ENCODE data around the gene KDM5C. TPM values are rescaled to one million over a fixed set of nuclear protein-coding genes. Genes with fewer than 3 reads are reported as not detected.

Gene KDM5C
- total RNA-seq, 2 donors from 2014 or later = 208 to 211 TPM

- Mint-ChIP-seq H3K4me1 (peaks cover 5% of the 10 kb centered on the region), H3K4me3 (no peak overlapping the region), H3K27ac (no peak overlapping the region), H3K36me3 (ENCODE audit: low read depth) (no peaks in the 10 kb centered on the region), H3K27me3 (peaks cover 5% of the 10 kb centered on the region)
- no peak for DNase-seq
- no peak for ATAC-seq
- H3K9me3 ChIP-seq (ENCODE audit: control insufficient read depth, low read length, poor library complexity, severe bottlenecking) = no peaks in the 10 kb centered on the region
Observed at GRCh38 chrX:53242310-53242709, 17.3 kb upstream of the KDM5C start.

- H3K27ac Mint-ChIP-seq = no peak overlapping the region
- peaks cover 5% of the 10 kb centered on the region for H3K4me1 Mint-ChIP-seq
- DNase-seq (no peak), ATAC-seq (no peak)
- H3K9me3 ChIP-seq (ENCODE audit: control insufficient read depth, low read length, poor library complexity, severe bottlenecking) = no peaks in the 10 kb centered on the region
- no peaks in the 10 kb centered on the region for H3K36me3 Mint-ChIP-seq (ENCODE audit: low read depth)
- peaks cover 5% of the 10 kb centered on the region for H3K27me3 Mint-ChIP-seq
- H3K4me3 Mint-ChIP-seq = no peak overlapping the region
Observed at GRCh38 chrX:53241558-53241957, 16.6 kb upstream of the KDM5C start.

GRCh38 chrX:53239474-53239873 lies 14.5 kb upstream of the KDM5C start:
- Mint-ChIP-seq H3K4me3 (no peak overlapping the region), H3K27me3 (no peaks in the 10 kb centered on the region), H3K27ac (no peak overlapping the region), H3K36me3 (ENCODE audit: low read depth) (no peaks in the 10 kb centered on the region), H3K4me1 (peaks cover 5% of the 10 kb centered on the region)
- no peaks in the 10 kb centered on the region for H3K9me3 ChIP-seq (ENCODE audit: control insufficient read depth, low read length, poor library complexity, severe bottlenecking)
- ATAC-seq = no peak
- no peak for DNase-seq

GRCh38 chrX:53237056-53237455 lies 12.0 kb upstream of the KDM5C start:
- no peak for ATAC-seq
- no peaks in the 10 kb centered on the region for H3K36me3 Mint-ChIP-seq (ENCODE audit: low read depth)
- peaks cover 5% of the 10 kb centered on the region for H3K4me1 Mint-ChIP-seq
- no peaks in the 10 kb centered on the region for H3K9me3 ChIP-seq (ENCODE audit: control insufficient read depth, low read length, poor library complexity, severe bottlenecking)
- no peak overlapping the region for H3K27ac Mint-ChIP-seq
- H3K27me3 Mint-ChIP-seq = no peaks in the 10 kb centered on the region
- no peak overlapping the region for H3K4me3 Mint-ChIP-seq
- no peak for DNase-seq

- Mint-ChIP-seq H3K4me3 (no peak overlapping the region), H3K27me3 (no peaks in the 10 kb centered on the region), H3K27ac (no peak overlapping the region), H3K36me3 (ENCODE audit: low read depth) (no peaks in the 10 kb centered on the region), H3K4me1 (peaks cover 5% of the 10 kb centered on the region)
- DNase-seq (no peak), ATAC-seq (no peak)
- H3K9me3 ChIP-seq (ENCODE audit: control insufficient read depth, low read length, poor library complexity, severe bottlenecking) = no peaks in the 10 kb centered on the region
Observed at GRCh38 chrX:53236025-53236679, 11.1 kb upstream of the KDM5C start.

GRCh38 chrX:53235566-53235965 lies 10.6 kb upstream of the KDM5C start:
- Mint-ChIP-seq H3K27me3 (no peaks in the 10 kb centered on the region), H3K27ac (no peak overlapping the region), H3K4me3 (no peak overlapping the region), H3K4me1 (peaks cover 5% of the 10 kb centered on the region), H3K36me3 (ENCODE audit: low read depth) (no peaks in the 10 kb centered on the region)
- ATAC-seq (no peak), DNase-seq (no peak)
- H3K9me3 ChIP-seq (ENCODE audit: control insufficient read depth, low read length, poor library complexity, severe bottlenecking) = no peaks in the 10 kb centered on the region

GRCh38 chrX:53234484-53234883 lies 9.5 kb upstream of the KDM5C start:
- ATAC-seq = no peak
- no peaks in the 10 kb centered on the region for H3K36me3 Mint-ChIP-seq (ENCODE audit: low read depth)
- no peak overlapping the region for H3K27ac Mint-ChIP-seq

GRCh38 chrX:53233536-53233935 lies 8.5 kb upstream of the KDM5C start:
- DNase-seq (no peak), ATAC-seq (no peak)
- no peaks in the 10 kb centered on the region for H3K36me3 Mint-ChIP-seq (ENCODE audit: low read depth)
- H3K4me1 Mint-ChIP-seq = peaks cover under 1% of the 10 kb centered on the region
- H3K4me3 Mint-ChIP-seq = no peak overlapping the region
- H3K27ac Mint-ChIP-seq = no peak overlapping the region
- no peaks in the 10 kb centered on the region for H3K27me3 Mint-ChIP-seq
- H3K9me3 ChIP-seq (ENCODE audit: control insufficient read depth, low read length, poor library complexity, severe bottlenecking) = no peaks in the 10 kb centered on the region

More at GRCh38 chrX:53234484-53234883, 9.5 kb upstream of the KDM5C start:
- Mint-ChIP-seq H3K4me3 (no peak overlapping the region), H3K27me3 (no peaks in the 10 kb centered on the region), H3K4me1 (peaks cover 5% of the 10 kb centered on the region)
- no peaks in the 10 kb centered on the region for H3K9me3 ChIP-seq (ENCODE audit: control insufficient read depth, low read length, poor library complexity, severe bottlenecking)
- no peak for DNase-seq

- Mint-ChIP-seq H3K4me1 (no peaks in the 10 kb centered on the region), H3K36me3 (ENCODE audit: low read depth) (no peaks in the 10 kb centered on the region), H3K27me3 (no peaks in the 10 kb centered on the region), H3K27ac (no peak overlapping the region), H3K4me3 (no peak overlapping the region)
- no peaks in the 10 kb centered on the region for H3K9me3 ChIP-seq (ENCODE audit: control insufficient read depth, low read length, poor library complexity, severe bottlenecking)
- DNase-seq (no peak), ATAC-seq (no peak)
Observed at GRCh38 chrX:53230116-53230515, 5.1 kb upstream of the KDM5C start.

GRCh38 chrX:53227224-53227765 lies 2.3 kb upstream of the KDM5C start:
- Mint-ChIP-seq H3K4me1 (peaks cover 14% of the 10 kb centered on the region), H3K4me3 (no peak overlapping the region), H3K36me3 (ENCODE audit: low read depth) (peaks cover 2% of the 10 kb centered on the region), H3K27ac (no peak overlapping the region), H3K27me3 (no peaks in the 10 kb centered on the region)
- DNase-seq = no peak
- ATAC-seq = no peak
- no peaks in the 10 kb centered on the region for H3K9me3 ChIP-seq (ENCODE audit: control insufficient read depth, low read length, poor library complexity, severe bottlenecking)

- H3K4me1 Mint-ChIP-seq = peaks cover 14% of the 10 kb centered on the region
- peak; percentile 59 for ATAC-seq
Observed at GRCh38 chrX:53223955-53224859, 800 bp downstream of the KDM5C start.

GRCh38 chrX:53223068-53223693 lies 1.8 kb downstream of the KDM5C start:
- Mint-ChIP-seq H3K36me3 (ENCODE audit: low read depth) (peaks cover 2% of the 10 kb centered on the region), H3K4me3 (peak overlapping the region; percentile 94), H3K27me3 (no peaks in the 10 kb centered on the region), H3K4me1 (peaks cover 14% of the 10 kb centered on the region), H3K27ac (peak overlapping the region; percentile 99)
- no peaks in the 10 kb centered on the region for H3K9me3 ChIP-seq (ENCODE audit: control insufficient read depth, low read length, poor library complexity, severe bottlenecking)
- DNase-seq = no peak
- ATAC-seq = no peak

More at GRCh38 chrX:53223955-53224859, 800 bp downstream of the KDM5C start:
- Mint-ChIP-seq H3K27ac (peak overlapping the region; percentile 99), H3K27me3 (no peaks in the 10 kb centered on the region), H3K4me3 (peak overlapping the region; percentile 94), H3K36me3 (ENCODE audit: low read depth) (peaks cover 2% of the 10 kb centered on the region)
- no peak for DNase-seq
- no peaks in the 10 kb centered on the region for H3K9me3 ChIP-seq (ENCODE audit: control insufficient read depth, low read length, poor library complexity, severe bottlenecking)

- DNase-seq (no peak), ATAC-seq (no peak)
- Mint-ChIP-seq H3K4me1 (peaks cover 2% of the 10 kb centered on the region), H3K27ac (no peak overlapping the region), H3K27me3 (no peaks in the 10 kb centered on the region), H3K36me3 (ENCODE audit: low read depth) (peaks cover 5% of the 10 kb centered on the region), H3K4me3 (no peak overlapping the region)
- H3K9me3 ChIP-seq (ENCODE audit: control insufficient read depth, low read length, poor library complexity, severe bottlenecking) = no peaks in the 10 kb centered on the region
Observed at GRCh38 chrX:53211391-53211978, 13.5 kb downstream of the KDM5C start.
